Measurements from ENCODE around the gene LMBRD2. TPM values are rescaled to one million over a fixed set of nuclear protein-coding genes. Genes with fewer than 3 reads are reported as not detected.

The LMBRD2 gene
- total RNA-seq, 2 donors from 2014 or later, result 5.5 to 7.4 TPM

- H3K27me3 ChIP-seq (ENCODE audit: control insufficient read depth, insufficient read depth, low read length, poor library complexity, severe bottlenecking), result no peaks in the 10 kb centered on the region
- no peaks in the 10 kb centered on the region for H3K4me1 Mint-ChIP-seq
- TF ChIP-seq, protein P1, sequence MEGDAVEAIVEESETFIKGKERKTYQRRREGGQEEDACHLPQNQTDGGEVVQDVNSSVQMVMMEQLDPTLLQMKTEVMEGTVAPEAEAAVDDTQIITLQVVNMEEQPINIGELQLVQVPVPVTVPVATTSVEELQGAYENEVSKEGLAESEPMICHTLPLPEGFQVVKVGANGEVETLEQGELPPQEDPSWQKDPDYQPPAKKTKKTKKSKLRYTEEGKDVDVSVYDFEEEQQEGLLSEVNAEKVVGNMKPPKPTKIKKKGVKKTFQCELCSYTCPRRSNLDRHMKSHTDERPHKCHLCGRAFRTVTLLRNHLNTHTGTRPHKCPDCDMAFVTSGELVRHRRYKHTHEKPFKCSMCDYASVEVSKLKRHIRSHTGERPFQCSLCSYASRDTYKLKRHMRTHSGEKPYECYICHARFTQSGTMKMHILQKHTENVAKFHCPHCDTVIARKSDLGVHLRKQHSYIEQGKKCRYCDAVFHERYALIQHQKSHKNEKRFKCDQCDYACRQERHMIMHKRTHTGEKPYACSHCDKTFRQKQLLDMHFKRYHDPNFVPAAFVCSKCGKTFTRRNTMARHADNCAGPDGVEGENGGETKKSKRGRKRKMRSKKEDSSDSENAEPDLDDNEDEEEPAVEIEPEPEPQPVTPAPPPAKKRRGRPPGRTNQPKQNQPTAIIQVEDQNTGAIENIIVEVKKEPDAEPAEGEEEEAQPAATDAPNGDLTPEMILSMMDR (conservative IDR thresholded peaks at IDR 0.05), result no peak
- no peaks in the 10 kb centered on the region for H3K36me3 Mint-ChIP-seq (ENCODE audit: low read depth)
- no peaks in the 10 kb centered on the region for H3K27me3 Mint-ChIP-seq (ENCODE audit: insufficient read depth)
- peaks cover 7% of the 10 kb centered on the region for H3K4me1 ChIP-seq (ENCODE audit: control insufficient read depth, insufficient read depth, low read length)
- no peak overlapping the region for H3K4me3 Mint-ChIP-seq
- no peak overlapping the region for H3K27ac Mint-ChIP-seq
- no peak for DNase-seq
- H3K9me3 Mint-ChIP-seq, result peaks cover 7% of the 10 kb centered on the region
- H3K36me3 ChIP-seq (ENCODE audit: control insufficient read depth, insufficient read depth, low read length), result peaks cover 3% of the 10 kb centered on the region
- no peak overlapping the region for H3K27ac ChIP-seq (ENCODE audit: low read depth, low read length)
- H3K9ac ChIP-seq (ENCODE audit: extremely low read depth, low read length, poor library complexity, severe bottlenecking), result no peak overlapping the region
- no peak overlapping the region for H3K4me3 ChIP-seq (ENCODE audit: low read length)
- H3K9me3 ChIP-seq (ENCODE audit: control insufficient read depth, low read length), result peaks cover 15% of the 10 kb centered on the region
Measured at GRCh38 chr5:36096486-36096885, 55.2 kb downstream of the LMBRD2 start.

- peaks cover 5% of the 10 kb centered on the region for H3K4me1 Mint-ChIP-seq
- 43 to 65% methylated on average over 1 to 2 of the region's 2 CpGs for WGBS, 2 experiments (ENCODE audit: insufficient coverage in 1 of 2, insufficient read length in 1 of 2)
- Histone ChIP-seq H3K9ac (ENCODE audit: extremely low read depth, low read length, poor library complexity, severe bottlenecking) (no peak overlapping the region), H3K4me1 (ENCODE audit: control insufficient read depth, insufficient read depth, low read length) (peaks cover 3% of the 10 kb centered on the region), H3K9me3 (ENCODE audit: control insufficient read depth, low read length) (peaks cover 8% of the 10 kb centered on the region), H3K27ac (ENCODE audit: low read depth, low read length) (no peak overlapping the region), H3K27me3 (ENCODE audit: control insufficient read depth, insufficient read depth, low read length, poor library complexity, severe bottlenecking) (no peaks in the 10 kb centered on the region), H3K4me3 (ENCODE audit: low read length) (no peak overlapping the region), H3K36me3 (ENCODE audit: control insufficient read depth, insufficient read depth, low read length) (no peaks in the 10 kb centered on the region)
- H3K27ac Mint-ChIP-seq, result peak overlapping the region; percentile 53
- peak; percentile 87 for DNase-seq
- no peak overlapping the region for H3K4me3 Mint-ChIP-seq
- H3K36me3 Mint-ChIP-seq (ENCODE audit: low read depth), result no peaks in the 10 kb centered on the region
- peaks cover 7% of the 10 kb centered on the region for H3K9me3 Mint-ChIP-seq
- H3K27me3 Mint-ChIP-seq (ENCODE audit: insufficient read depth), result peaks cover 2% of the 10 kb centered on the region
- TF ChIP-seq, protein P1 (conservative IDR thresholded peaks at IDR 0.05), result peak; percentile 78
Measured at GRCh38 chr5:36089989-36090388, 61.7 kb downstream of the LMBRD2 start.

DNA sequence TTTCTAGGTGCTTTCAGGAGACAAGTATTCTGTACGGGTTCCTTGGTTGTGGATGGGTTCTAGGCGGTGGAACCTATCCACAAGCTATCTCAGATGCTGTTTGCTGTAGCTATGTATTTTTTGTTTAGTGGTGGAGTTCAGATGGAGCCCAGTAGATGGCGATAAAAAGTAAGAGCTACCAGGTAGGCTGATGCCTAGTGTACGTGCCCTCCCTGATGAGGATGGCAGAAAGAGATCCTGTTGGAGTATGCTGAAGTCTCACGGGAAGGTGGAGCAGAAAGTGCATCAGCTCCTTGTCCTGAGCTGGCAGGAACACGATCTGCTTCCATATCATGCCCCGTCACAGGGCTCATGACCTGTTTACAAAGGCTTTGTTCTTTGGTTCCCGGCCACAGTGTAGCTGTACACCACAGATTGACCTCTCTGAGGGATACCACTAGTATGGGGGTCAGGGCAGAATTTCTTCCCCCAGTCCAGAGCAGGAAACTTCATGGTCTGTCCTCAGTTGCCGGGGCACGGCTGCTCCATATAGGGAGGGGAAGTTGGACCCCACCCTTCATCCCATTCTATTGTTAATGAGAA lies 72.4 kb downstream of the LMBRD2 start:
- H3K27me3 Mint-ChIP-seq (ENCODE audit: insufficient read depth), result peaks cover 5% of the 10 kb centered on the region
- Histone ChIP-seq H3K36me3 (ENCODE audit: control insufficient read depth, insufficient read depth, low read length) (no peaks in the 10 kb centered on the region), H3K27me3 (ENCODE audit: control insufficient read depth, insufficient read depth, low read length, poor library complexity, severe bottlenecking) (no peaks in the 10 kb centered on the region), H3K27ac (ENCODE audit: low read depth, low read length) (no peak overlapping the region), H3K9ac (ENCODE audit: extremely low read depth, low read length, poor library complexity, severe bottlenecking) (no peak overlapping the region), H3K4me1 (ENCODE audit: control insufficient read depth, insufficient read depth, low read length) (peaks cover 4% of the 10 kb centered on the region), H3K4me3 (ENCODE audit: low read length) (no peak overlapping the region), H3K9me3 (ENCODE audit: control insufficient read depth, low read length) (no peaks in the 10 kb centered on the region)
- TF ChIP-seq, protein P1 (conservative IDR thresholded peaks at IDR 0.05), result peak; percentile 82
- H3K4me3 Mint-ChIP-seq, result no peak overlapping the region
- WGBS, 2 experiments (ENCODE audit: insufficient coverage in 1 of 2, insufficient read length in 1 of 2), result 27 to 35% methylated on average over 6 to 10 of the region's 10 CpGs
- H3K27ac Mint-ChIP-seq, result no peak overlapping the region
- H3K9me3 Mint-ChIP-seq, result no peaks in the 10 kb centered on the region
- DNase-seq, result peak; percentile 85
- H3K36me3 Mint-ChIP-seq (ENCODE audit: low read depth), result no peaks in the 10 kb centered on the region
- peaks cover 2% of the 10 kb centered on the region for H3K4me1 Mint-ChIP-seq

Measured in endodermal cell (in vitro differentiated cells).